ENCODE results near the gene KCNN3. TPM values are rescaled to one million over a fixed set of nuclear protein-coding genes. Genes with fewer than 3 reads are reported as not detected.

KCNN3 gene
- total RNA-seq, 4 donors from 2014 or later = 5.0 to 30.0 (median 20.8) TPM

- intact Hi-C loops (cut with DNase I; ENCODE audit: low total_unique reads) (no loop called here), in situ Hi-C loops (cut with MboI; ENCODE audit: low sequenced_read_pairs in 4 of 4) (no loop called here)
- TF ChIP-seq, protein P1, sequence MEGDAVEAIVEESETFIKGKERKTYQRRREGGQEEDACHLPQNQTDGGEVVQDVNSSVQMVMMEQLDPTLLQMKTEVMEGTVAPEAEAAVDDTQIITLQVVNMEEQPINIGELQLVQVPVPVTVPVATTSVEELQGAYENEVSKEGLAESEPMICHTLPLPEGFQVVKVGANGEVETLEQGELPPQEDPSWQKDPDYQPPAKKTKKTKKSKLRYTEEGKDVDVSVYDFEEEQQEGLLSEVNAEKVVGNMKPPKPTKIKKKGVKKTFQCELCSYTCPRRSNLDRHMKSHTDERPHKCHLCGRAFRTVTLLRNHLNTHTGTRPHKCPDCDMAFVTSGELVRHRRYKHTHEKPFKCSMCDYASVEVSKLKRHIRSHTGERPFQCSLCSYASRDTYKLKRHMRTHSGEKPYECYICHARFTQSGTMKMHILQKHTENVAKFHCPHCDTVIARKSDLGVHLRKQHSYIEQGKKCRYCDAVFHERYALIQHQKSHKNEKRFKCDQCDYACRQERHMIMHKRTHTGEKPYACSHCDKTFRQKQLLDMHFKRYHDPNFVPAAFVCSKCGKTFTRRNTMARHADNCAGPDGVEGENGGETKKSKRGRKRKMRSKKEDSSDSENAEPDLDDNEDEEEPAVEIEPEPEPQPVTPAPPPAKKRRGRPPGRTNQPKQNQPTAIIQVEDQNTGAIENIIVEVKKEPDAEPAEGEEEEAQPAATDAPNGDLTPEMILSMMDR (IDR thresholded peaks at IDR 0.05 in 4 of 5, conservative IDR thresholded peaks at IDR 0.05 in 1 of 5) = no peak
- ATAC-seq (no peak), DNase-seq (no peak)
- Histone ChIP-seq H3K27me3 (no peaks in the 10 kb centered on the region), H3K27ac (no peak overlapping the region), H3K9me3 (no peaks in the 10 kb centered on the region), H3K36me3 (no peaks in the 10 kb centered on the region), H3K4me1 (no peaks in the 10 kb centered on the region), H3K4me3 (no peak overlapping the region)
Observed at GRCh38 chr1:154783976-154784375, 86.1 kb downstream of the KCNN3 start.

GRCh38 chr1:154780541-154780940, 89.5 kb downstream of the KCNN3 start:
- intact Hi-C loops (cut with DNase I; ENCODE audit: low total_unique reads) = no loop called here
- H3K9me3 ChIP-seq = no peaks in the 10 kb centered on the region
- no peak for TF ChIP-seq POLR2A (IDR thresholded peaks at IDR 0.05)
- TF ChIP-seq, protein P1 (IDR thresholded peaks at IDR 0.05 in 4 of 5, conservative IDR thresholded peaks at IDR 0.05 in 1 of 5) = no peak
- ATAC-seq (no peak), DNase-seq (no peak)
- in situ Hi-C loops (cut with MboI; ENCODE audit: low sequenced_read_pairs in 4 of 4) = no loop called here
- no peaks in the 10 kb centered on the region for H3K27me3 ChIP-seq
- no peaks in the 10 kb centered on the region for H3K4me1 ChIP-seq
- no peaks in the 10 kb centered on the region for H3K36me3 ChIP-seq
- no peak overlapping the region for H3K27ac ChIP-seq
- H3K4me3 ChIP-seq = no peak overlapping the region

DNA sequence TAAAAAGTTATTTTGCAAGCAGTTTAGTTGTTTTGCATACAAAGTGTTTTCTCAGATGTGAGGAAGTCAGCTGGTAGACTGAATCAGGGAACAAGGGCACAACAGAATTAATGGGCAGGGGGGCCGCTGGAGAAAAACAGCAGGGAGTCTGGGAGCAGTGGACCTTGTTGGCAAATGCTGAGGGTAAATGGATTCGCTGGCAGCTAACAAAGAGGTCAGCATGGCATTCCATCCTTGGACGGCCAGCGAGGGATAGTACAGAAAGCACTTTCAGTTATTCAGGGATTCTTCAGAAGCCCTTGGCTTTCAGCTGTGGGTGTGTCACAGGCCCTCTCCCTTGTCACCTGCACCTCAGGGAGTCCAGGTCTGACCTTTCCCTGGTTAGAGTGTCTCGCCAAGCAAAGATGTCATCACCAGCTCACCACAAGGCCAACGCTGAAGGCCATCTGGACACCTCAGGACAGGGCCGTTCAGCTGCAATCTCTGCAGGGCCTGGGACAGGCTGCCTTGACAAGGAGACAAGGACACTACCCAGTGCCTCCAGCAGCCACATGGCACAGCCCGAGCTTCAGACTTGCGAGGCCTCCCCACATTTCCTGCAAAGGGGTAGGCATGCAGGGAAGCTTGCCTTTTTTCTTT, 90.4 kb downstream of the KCNN3 start:
- in situ Hi-C loops (cut with MboI; ENCODE audit: low sequenced_read_pairs in 4 of 4) (no loop called here), intact Hi-C loops (cut with DNase I; ENCODE audit: low total_unique reads) (no loop called here)
- Histone ChIP-seq H3K4me3 (no peak overlapping the region), H3K27ac (no peak overlapping the region), H3K36me3 (no peaks in the 10 kb centered on the region), H3K4me1 (no peaks in the 10 kb centered on the region), H3K9me3 (no peaks in the 10 kb centered on the region), H3K27me3 (no peaks in the 10 kb centered on the region)
- TF ChIP-seq, protein P1 (IDR thresholded peaks at IDR 0.05 in 4 of 5, conservative IDR thresholded peaks at IDR 0.05 in 1 of 5) = no peak
- no peak for TF ChIP-seq POLR2A (IDR thresholded peaks at IDR 0.05)
- DNase-seq (peak in 1 of 2 donors; percentile 24), ATAC-seq (peak in 1 of 2 donors; percentile 39)

GRCh38 chr1:154778944-154779343, 91.1 kb downstream of the KCNN3 start:
- Histone ChIP-seq H3K27ac (no peak overlapping the region), H3K36me3 (no peaks in the 10 kb centered on the region), H3K27me3 (no peaks in the 10 kb centered on the region), H3K4me3 (no peak overlapping the region), H3K9me3 (no peaks in the 10 kb centered on the region), H3K4me1 (peaks cover 0 to 1% of the 10 kb centered on the region in 2 donors)
- intact Hi-C loops (cut with DNase I; ENCODE audit: low total_unique reads) = no loop called here
- ATAC-seq (no peak), DNase-seq (no peak)
- in situ Hi-C loops (cut with MboI; ENCODE audit: low sequenced_read_pairs in 4 of 4) = no loop called here
- TF ChIP-seq, protein P1 (IDR thresholded peaks at IDR 0.05 in 4 of 5, conservative IDR thresholded peaks at IDR 0.05 in 1 of 5) = no peak
- TF ChIP-seq POLR2A (IDR thresholded peaks at IDR 0.05) = no peak

DNA sequence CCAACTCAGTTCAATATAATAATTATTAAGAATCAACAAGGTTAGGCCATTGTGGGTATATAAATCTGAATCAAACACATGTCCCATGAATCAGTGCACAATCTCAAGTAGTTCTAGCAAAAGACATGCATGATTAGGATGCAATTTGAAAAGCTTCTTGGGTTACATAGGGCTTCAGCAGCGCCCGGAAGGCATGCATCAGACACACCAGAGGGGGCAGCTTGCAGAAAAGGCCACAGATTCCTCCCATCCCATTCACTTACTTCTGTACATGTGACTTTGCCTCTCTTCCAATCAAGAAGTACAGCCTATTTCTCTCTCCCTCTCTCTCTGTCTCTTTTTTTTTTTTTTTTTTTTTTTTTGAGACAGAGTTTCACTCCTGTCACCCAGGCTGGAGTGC, 91.8 kb downstream of the KCNN3 start:
- intact Hi-C loops (cut with DNase I; ENCODE audit: low total_unique reads) = no loop called here

More for the DNA sequence above, 91.8 kb downstream of the KCNN3 start:
- Histone ChIP-seq H3K4me1 (peaks cover 5% of the 10 kb centered on the region in 2 donors), H3K27me3 (no peaks in the 10 kb centered on the region), H3K9me3 (no peaks in the 10 kb centered on the region), H3K36me3 (no peaks in the 10 kb centered on the region), H3K4me3 (no peak overlapping the region), H3K27ac (no peak overlapping the region)
- in situ Hi-C loops (cut with MboI; ENCODE audit: low sequenced_read_pairs in 4 of 4) = no loop called here
- no peak for TF ChIP-seq POLR2A (IDR thresholded peaks at IDR 0.05)
- TF ChIP-seq, protein P1 (IDR thresholded peaks at IDR 0.05 in 4 of 5, conservative IDR thresholded peaks at IDR 0.05 in 1 of 5) = no peak
- ATAC-seq (no peak), DNase-seq (no peak)
